ENCODE results near the gene SETD1B.
"Not testable (repeated sequence)": the region's sequence is repeated elsewhere in the genome, so short reads cannot be mapped to it uniquely, and the experiment has no call there.

The SETD1B gene

DNA sequence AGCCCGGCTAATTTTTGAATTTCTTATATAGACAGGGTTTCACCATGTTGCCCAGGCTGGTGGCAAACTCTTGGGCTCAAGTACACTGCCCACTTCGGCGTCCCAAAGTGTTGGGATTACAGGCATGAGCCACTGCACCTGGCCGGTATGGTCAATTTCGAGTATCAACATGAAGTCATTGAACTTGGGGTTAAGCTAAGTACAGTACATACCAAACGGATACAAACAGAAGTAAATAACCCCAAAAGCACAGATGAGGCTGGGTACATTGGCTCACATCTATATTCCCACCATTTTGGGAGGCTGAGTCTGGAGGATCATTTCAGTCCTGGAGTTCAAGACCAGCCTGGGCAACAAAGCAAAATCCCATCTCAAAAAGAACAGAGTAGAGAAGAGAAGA, 71.8 kb downstream of the SETD1B start:
- TF ChIP-seq CTCF (IDR thresholded peaks at IDR 0.05; ENCODE audit: borderline replicate concordance, insufficient read depth, low read depth, low read length), result no peak
- H3K4me3 ChIP-seq (ENCODE audit: low read depth, low read length), result no peak overlapping the region

- not testable (repeated sequence) for H3K4me3 ChIP-seq (ENCODE audit: low read depth, low read length)
Observed at GRCh38 chr12:121876080-121876447, 72.3 kb downstream of the SETD1B start.
